ENCODE data around the gene LPGAT1. TPM values are rescaled to one million over a fixed set of nuclear protein-coding genes. Genes with fewer than 3 reads are reported as not detected.

LPGAT1 gene
- total RNA-seq, 1 experiment from 2014 or later: 50.6 TPM

- TF ChIP-seq POLR2A (IDR thresholded peaks at IDR 0.05; ENCODE audit: borderline replicate concordance, extremely low read depth, insufficient read depth, insufficient read length): no peak
- TF ChIP-seq YY1 (IDR thresholded peaks at IDR 0.05; ENCODE audit: extremely low read depth, insufficient replicate concordance, low read depth, low read length): no peak
- TF ChIP-seq CTCF (IDR thresholded peaks at IDR 0.05 in 2 of 3, conservative IDR thresholded peaks at IDR 0.05 in 1 of 3; ENCODE audit: borderline replicate concordance in 1 of 3, insufficient read depth in 1 of 3, low read depth in 2 of 3, low read length in 2 of 3): no peak
- no peak for TF ChIP-seq POLR2AphosphoS5 (IDR thresholded peaks at IDR 0.05; ENCODE audit: low read depth, low read length)
- TF ChIP-seq, protein P1, sequence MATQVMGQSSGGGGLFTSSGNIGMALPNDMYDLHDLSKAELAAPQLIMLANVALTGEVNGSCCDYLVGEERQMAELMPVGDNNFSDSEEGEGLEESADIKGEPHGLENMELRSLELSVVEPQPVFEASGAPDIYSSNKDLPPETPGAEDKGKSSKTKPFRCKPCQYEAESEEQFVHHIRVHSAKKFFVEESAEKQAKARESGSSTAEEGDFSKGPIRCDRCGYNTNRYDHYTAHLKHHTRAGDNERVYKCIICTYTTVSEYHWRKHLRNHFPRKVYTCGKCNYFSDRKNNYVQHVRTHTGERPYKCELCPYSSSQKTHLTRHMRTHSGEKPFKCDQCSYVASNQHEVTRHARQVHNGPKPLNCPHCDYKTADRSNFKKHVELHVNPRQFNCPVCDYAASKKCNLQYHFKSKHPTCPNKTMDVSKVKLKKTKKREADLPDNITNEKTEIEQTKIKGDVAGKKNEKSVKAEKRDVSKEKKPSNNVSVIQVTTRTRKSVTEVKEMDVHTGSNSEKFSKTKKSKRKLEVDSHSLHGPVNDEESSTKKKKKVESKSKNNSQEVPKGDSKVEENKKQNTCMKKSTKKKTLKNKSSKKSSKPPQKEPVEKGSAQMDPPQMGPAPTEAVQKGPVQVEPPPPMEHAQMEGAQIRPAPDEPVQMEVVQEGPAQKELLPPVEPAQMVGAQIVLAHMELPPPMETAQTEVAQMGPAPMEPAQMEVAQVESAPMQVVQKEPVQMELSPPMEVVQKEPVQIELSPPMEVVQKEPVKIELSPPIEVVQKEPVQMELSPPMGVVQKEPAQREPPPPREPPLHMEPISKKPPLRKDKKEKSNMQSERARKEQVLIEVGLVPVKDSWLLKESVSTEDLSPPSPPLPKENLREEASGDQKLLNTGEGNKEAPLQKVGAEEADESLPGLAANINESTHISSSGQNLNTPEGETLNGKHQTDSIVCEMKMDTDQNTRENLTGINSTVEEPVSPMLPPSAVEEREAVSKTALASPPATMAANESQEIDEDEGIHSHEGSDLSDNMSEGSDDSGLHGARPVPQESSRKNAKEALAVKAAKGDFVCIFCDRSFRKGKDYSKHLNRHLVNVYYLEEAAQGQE (IDR thresholded peaks at IDR 0.05; ENCODE audit: low read depth): no peak
These were observed 46.5 kb upstream of the LPGAT1 start (continued) for GRCh38 chr1:211876851-211877590.

DNA sequence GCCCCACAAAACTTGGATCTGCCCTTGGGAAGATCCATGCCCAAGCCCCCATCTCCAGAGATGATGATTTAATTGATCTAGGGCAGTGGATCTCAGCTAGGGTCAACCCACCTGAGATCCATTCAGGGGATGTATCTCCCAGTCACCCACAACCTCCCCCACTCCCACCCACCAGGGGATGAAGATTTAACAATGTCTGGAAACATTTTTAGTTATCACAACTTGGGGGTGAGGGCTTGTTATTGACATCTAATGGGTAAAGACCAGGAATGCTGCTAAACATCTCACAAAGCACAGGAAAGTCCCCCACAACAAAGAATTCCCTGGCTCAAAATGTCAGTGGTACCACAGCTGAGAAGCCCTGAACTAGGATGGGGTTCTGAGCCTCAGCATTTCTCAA lies 45.0 kb upstream of the LPGAT1 start:
- Histone ChIP-seq H4K20me1 (ENCODE audit: insufficient read depth) (no peaks in the 10 kb centered on the region), H2AFZ (ENCODE audit: low read depth, low read length, poor library complexity, severe bottlenecking) (no peak overlapping the region), H3K9ac (ENCODE audit: low read length) (no peak overlapping the region), H3K36me3 (ENCODE audit: control insufficient read depth in 1 of 2, insufficient read depth in 2 of 2, low read length in 2 of 2) (no peaks in the 10 kb centered on the region), H3K4me3 (replicated peaks in 1 of 2; ENCODE audit: low read depth in 1 of 2, low read length in 2 of 2) (no peak overlapping the region), H3K79me2 (ENCODE audit: insufficient read depth, low read length) (no peaks in the 10 kb centered on the region), H3K27ac (ENCODE audit: low read depth, low read length) (no peak overlapping the region), H3K4me1 (ENCODE audit: control insufficient read depth in 1 of 2, insufficient read depth in 2 of 2, low read length in 2 of 2) (no peaks in the 10 kb centered on the region), H3K9me3 (ENCODE audit: control insufficient read depth in 1 of 2, insufficient read depth in 1 of 2, low read depth in 1 of 2, low read length in 2 of 2) (no peaks in the 10 kb centered on the region), H3K9me2 (ENCODE audit: insufficient read depth) (no peaks in the 10 kb centered on the region), H3K4me2 (ENCODE audit: low read length) (no peak overlapping the region), H3K27me3 (ENCODE audit: insufficient read depth, low read length) (no peaks in the 10 kb centered on the region)
- ATAC-seq (no peak), DNase-seq (ENCODE audit: low read depth, low spot score) (no peak)
- TF ChIP-seq ELF1 (IDR thresholded peaks at IDR 0.05; ENCODE audit: borderline replicate concordance, low read depth) (no peak), POLR2AphosphoS5 (IDR thresholded peaks at IDR 0.05; ENCODE audit: low read depth, low read length) (no peak), CBX3 (IDR thresholded peaks at IDR 0.05; ENCODE audit: low read depth) (no peak), SP1 (IDR thresholded peaks at IDR 0.05; ENCODE audit: low read depth) (no peak), FOSL1 (IDR thresholded peaks at IDR 0.05; ENCODE audit: low read depth) (no peak), CTCF (IDR thresholded peaks at IDR 0.05 in 2 of 3, conservative IDR thresholded peaks at IDR 0.05 in 1 of 3; ENCODE audit: borderline replicate concordance in 1 of 3, insufficient read depth in 1 of 3, low read depth in 2 of 3, low read length in 2 of 3) (no peak), YY1 (IDR thresholded peaks at IDR 0.05; ENCODE audit: extremely low read depth, insufficient replicate concordance, low read depth, low read length) (no peak), ZFX (IDR thresholded peaks at IDR 0.05) (no peak), EGR1 (IDR thresholded peaks at IDR 0.05; ENCODE audit: low read depth) (no peak), RAD21 (IDR thresholded peaks at IDR 0.05; ENCODE audit: low read depth) (no peak)
- BruUV-seq (replicated peaks): no TSS peak
- intact Hi-C loops (cut with micrococcal nuclease): no loop called here
- CTCF ChIA-PET: no interaction called here
- POLR2A ChIA-PET: no interaction called here
- RAD21 ChIA-PET (ENCODE audit: low non-redundant PET in 1 of 2, low total read pairs in 2 of 2, uncharacterized antibody in 2 of 2, unreplicated experiment in 2 of 2): no interaction called here

Measured in HCT116 (cell line).